Stimulated activated naive CD8-positive, alpha-beta T cell treated with anti-CD3 and anti-CD28 coated beads, Interleukin-15, Interleukin-2, amounts not matched to agents 100 ng/mL and 50 ng/mL, for 24 hours (primary cell): ENCODE measurements around the gene PXK.

ENCODE experiments used
- H3K27ac Mint-ChIP-seq: one replicate; pipeline ENCODE4 v1.8.0; 2021; ENCODE audit warnings: mild to moderate bottlenecking, mixed read lengths
- H3K27me3 Mint-ChIP-seq: one replicate; pipeline ENCODE4 v1.8.0; 2021; ENCODE audit warnings: mixed read lengths
- H3K36me3 Mint-ChIP-seq: one replicate; pipeline ENCODE4 v1.8.0; 2021; ENCODE audit warnings: low read depth, mixed read lengths
- H3K4me1 Mint-ChIP-seq: one replicate; pipeline ENCODE4 v1.8.0; 2021; ENCODE audit warnings: low read depth, mixed read lengths
- H3K4me3 Mint-ChIP-seq: one replicate; pipeline ENCODE4 v1.8.0; 2021; ENCODE audit warnings: mild to moderate bottlenecking, mixed read lengths
- H3K9me3 Mint-ChIP-seq: one replicate; pipeline ENCODE4 v1.8.0; 2021; ENCODE audit warnings: mixed read lengths

The PXK gene

DNA sequence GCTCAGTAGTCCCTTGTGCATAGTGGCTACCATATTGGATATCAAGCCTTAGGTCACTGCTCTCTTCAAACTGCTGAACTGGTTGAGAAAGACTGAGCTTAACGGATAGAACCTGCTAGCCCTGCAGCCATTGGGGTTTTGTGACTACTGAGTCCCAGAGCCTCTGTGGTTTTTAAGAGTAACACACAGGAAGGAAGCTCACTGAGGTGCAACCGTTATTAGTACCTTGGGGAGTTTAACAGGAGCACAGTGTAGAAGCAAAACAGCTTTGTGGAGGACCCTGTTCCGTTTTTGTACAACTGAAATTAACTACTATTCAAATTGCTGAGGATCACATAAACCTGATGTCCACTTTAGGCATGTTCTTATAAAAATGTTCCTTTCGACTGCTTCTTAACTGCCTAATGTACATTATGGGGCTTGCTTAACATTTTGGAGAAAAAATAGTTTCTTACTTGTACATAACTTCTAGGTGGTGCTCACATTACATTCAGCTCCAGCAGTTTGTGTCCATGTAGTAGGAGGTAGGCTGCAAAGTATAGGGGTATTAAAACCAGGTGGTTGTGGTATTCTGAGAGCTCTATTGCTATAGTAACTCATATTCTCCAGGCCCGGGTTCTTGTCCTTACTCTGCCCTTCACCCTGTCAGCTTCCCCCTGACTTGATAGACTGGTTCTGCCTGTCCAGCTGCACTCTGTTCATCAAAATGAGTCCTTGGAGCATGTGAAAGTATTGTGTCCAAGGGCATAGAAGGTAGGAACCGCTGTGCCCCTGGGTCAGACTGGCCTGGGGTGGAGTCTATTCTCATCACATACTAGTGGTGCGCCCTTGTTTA lies 17.3 kb downstream of the PXK start:
- H3K4me1 Mint-ChIP-seq = peaks cover 82% of the 10 kb centered on the region
- no peak overlapping the region for H3K4me3 Mint-ChIP-seq
- no peak overlapping the region for H3K27ac Mint-ChIP-seq

DNA sequence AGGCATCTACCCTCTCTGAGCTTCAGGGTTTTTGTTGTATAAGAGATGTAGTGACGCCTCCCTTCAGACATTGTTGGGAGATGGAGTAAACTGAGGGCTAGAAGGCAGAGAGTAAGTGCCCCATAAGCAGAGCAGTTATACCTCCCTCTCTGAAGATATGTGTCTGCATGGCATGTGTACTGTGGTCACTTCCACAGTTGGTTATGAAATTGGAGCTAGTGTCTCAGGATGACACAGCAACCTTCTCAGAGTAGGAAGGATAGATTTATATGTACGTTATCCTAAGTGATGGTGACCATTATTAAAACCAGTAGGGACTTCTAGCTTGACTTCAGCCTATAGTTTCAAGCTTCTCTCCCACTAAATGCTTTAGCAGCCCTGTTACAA lies 17.9 kb downstream of the PXK start:
- Mint-ChIP-seq H3K27ac (no peak overlapping the region), H3K4me1 (peaks cover 87% of the 10 kb centered on the region), H3K9me3 (no peaks in the 10 kb centered on the region), H3K27me3 (no peaks in the 10 kb centered on the region), H3K4me3 (no peak overlapping the region), H3K36me3 (peaks cover 33% of the 10 kb centered on the region)

More for the DNA sequence above, 17.3 kb downstream of the PXK start:
- Mint-ChIP-seq H3K36me3 (peaks cover 33% of the 10 kb centered on the region), H3K9me3 (no peaks in the 10 kb centered on the region), H3K27me3 (no peaks in the 10 kb centered on the region)

DNA sequence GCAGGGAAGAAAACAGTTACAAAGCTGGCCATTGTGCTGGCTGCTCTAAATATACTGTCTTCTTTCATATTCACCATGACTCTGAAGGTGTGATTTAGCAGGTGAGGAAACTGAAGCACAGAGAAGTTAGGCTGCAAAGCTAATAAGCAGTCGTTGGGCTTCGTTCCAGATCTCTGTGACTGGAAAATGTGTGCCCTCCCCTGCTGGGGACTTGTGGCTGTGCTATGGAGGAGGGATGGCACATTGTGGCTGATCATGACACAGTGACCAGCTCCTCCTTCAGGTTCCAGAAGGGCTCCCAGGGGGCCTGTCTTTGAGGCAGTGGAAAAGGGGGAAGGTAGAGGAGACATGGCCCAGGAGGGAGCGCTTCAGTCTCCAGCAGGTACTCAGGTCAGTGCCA lies 19.2 kb downstream of the PXK start:
- Mint-ChIP-seq H3K4me1 (peaks cover 91% of the 10 kb centered on the region), H3K4me3 (no peak overlapping the region), H3K9me3 (no peaks in the 10 kb centered on the region), H3K27me3 (no peaks in the 10 kb centered on the region), H3K36me3 (peaks cover 27% of the 10 kb centered on the region), H3K27ac (peak overlapping the region; percentile 24)

DNA sequence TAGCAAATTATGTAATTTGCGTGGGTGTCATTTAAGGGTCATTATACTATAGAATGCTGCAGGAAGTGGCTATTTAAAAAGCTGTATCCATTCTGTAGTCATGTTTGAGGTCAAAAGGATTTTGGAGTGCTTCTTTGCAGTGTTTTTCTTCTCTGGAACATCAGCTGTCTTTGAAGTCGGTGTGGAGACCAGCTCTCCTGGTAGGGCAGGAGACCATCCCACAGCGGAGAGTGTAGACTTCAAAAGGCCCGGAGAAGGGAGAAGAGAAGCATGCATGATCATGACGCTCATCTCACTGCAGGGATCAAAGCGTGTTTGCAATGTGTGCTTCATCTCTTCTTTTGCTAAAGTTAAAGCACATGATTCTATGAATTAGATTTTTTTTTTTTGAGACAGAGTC lies 19.9 kb downstream of the PXK start:
- Mint-ChIP-seq H3K4me3 (no peak overlapping the region), H3K4me1 (peaks cover 91% of the 10 kb centered on the region), H3K27me3 (no peaks in the 10 kb centered on the region), H3K27ac (no peak overlapping the region), H3K36me3 (peaks cover 23% of the 10 kb centered on the region), H3K9me3 (no peaks in the 10 kb centered on the region)

DNA sequence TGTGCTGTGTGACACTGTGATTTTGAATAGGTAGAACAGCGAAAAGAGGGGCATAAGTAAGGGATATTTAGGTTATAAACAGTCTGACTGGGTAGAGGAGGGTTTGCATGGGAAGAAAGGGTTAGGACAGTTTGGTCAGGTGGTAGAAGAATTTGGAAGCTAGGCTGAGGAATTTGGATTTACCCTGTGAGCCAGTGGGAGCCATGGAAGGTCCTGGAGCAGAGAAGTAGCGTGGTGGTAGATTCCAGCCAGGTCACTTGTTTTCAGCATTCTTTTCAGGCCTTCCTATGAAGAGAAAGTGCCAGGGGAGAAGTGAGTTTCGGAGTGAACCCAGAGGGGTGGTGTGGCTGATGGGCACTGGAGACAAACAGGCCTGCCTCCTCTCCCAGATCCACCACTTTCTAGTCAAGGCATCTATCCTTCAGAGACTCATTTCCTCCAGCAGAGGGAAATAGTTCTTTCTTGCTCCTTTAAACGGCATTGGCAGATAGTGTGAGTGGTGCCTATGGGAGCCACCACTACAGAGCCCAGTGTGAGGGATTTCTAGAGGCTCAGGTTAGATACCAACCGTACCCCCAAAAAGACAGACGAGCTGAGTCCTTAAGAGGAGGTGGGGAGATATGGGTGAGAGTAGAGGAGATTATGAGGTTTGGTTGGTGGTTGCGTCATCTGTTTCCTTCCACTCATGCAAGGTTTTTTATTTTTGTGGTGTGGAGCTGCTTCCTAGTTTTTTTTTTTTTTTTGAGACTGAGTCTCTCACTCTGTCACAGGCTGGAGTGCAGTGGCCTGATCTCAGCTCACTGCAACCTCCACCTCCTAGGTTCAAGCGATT lies 21.2 kb downstream of the PXK start:
- peak overlapping the region; percentile 54 for H3K4me3 Mint-ChIP-seq
- H3K36me3 Mint-ChIP-seq = peaks cover 14% of the 10 kb centered on the region
- peaks cover 92% of the 10 kb centered on the region for H3K4me1 Mint-ChIP-seq
- H3K9me3 Mint-ChIP-seq = no peaks in the 10 kb centered on the region
- H3K27ac Mint-ChIP-seq = peak overlapping the region; percentile 90
- H3K27me3 Mint-ChIP-seq = no peaks in the 10 kb centered on the region

DNA sequence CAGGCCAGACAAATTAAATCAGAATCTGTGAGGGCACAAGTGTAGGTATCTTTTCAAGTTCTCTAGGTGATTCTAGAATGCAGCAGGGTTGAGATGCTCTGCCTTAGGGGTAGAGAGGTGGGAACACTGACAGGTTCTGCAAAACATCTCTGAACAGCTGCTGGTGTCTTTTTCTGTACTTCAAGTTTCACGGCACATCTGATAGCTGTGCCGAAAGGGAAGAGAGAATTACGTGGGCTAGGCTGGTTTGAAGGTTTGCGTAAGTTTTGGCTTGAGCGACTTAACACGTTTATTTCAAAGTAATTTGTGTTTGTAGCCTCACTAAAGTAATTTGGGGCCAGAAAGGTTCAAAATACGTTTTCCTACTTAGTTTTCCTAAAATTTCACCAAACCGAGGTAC lies 22.5 kb downstream of the PXK start:
- Mint-ChIP-seq H3K4me1 (peaks cover 80% of the 10 kb centered on the region), H3K27ac (peak overlapping the region; percentile 90), H3K9me3 (no peaks in the 10 kb centered on the region), H3K4me3 (peak overlapping the region; percentile 20), H3K36me3 (peaks cover 10% of the 10 kb centered on the region), H3K27me3 (no peaks in the 10 kb centered on the region)

GRCh38 chr3:58356054-58356453 lies 23.4 kb downstream of the PXK start:
- H3K9me3 Mint-ChIP-seq = no peaks in the 10 kb centered on the region
- peak overlapping the region; percentile 40 for H3K27ac Mint-ChIP-seq
- H3K27me3 Mint-ChIP-seq = no peaks in the 10 kb centered on the region

GRCh38 chr3:58357402-58357801 lies 24.7 kb downstream of the PXK start:
- Mint-ChIP-seq H3K36me3 (peaks cover 6% of the 10 kb centered on the region), H3K4me1 (peaks cover 64% of the 10 kb centered on the region), H3K4me3 (no peak overlapping the region), H3K27ac (peak overlapping the region; percentile 92), H3K9me3 (no peaks in the 10 kb centered on the region), H3K27me3 (no peaks in the 10 kb centered on the region)

More at GRCh38 chr3:58356054-58356453, 23.4 kb downstream of the PXK start:
- H3K36me3 Mint-ChIP-seq = peaks cover 10% of the 10 kb centered on the region
- H3K4me1 Mint-ChIP-seq = peaks cover 72% of the 10 kb centered on the region
- no peak overlapping the region for H3K4me3 Mint-ChIP-seq

DNA sequence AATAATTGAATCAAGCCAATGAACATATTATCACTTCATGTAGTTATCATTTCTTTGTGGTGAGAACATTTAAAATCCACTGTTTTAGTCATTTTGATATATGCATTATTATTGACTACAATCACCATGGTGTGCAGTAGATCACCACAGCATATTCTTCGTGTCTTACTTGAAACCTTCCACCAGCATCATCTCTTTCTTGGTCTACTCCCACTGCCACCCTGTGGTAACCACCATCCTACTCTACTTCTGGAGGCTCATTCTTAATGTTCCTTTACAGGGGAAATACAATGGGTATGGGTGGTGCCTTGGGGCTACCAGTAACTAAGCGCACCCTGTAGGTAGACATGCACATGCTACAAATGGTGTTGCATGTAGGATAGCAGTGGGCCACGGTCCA lies 25.4 kb downstream of the PXK start:
- H3K9me3 Mint-ChIP-seq = no peaks in the 10 kb centered on the region
- H3K36me3 Mint-ChIP-seq = peaks cover 3% of the 10 kb centered on the region
- no peak overlapping the region for H3K4me3 Mint-ChIP-seq
- peak overlapping the region; percentile 92 for H3K27ac Mint-ChIP-seq
- no peaks in the 10 kb centered on the region for H3K27me3 Mint-ChIP-seq
- peaks cover 60% of the 10 kb centered on the region for H3K4me1 Mint-ChIP-seq

- Mint-ChIP-seq H3K27ac (peak overlapping the region; percentile 92), H3K27me3 (no peaks in the 10 kb centered on the region), H3K4me3 (no peak overlapping the region), H3K36me3 (peaks cover 4% of the 10 kb centered on the region), H3K4me1 (peaks cover 60% of the 10 kb centered on the region), H3K9me3 (no peaks in the 10 kb centered on the region)
These were observed 26.1 kb downstream of the PXK start for GRCh38 chr3:58358808-58359207.

- no peak overlapping the region for H3K4me3 Mint-ChIP-seq
- H3K36me3 Mint-ChIP-seq = peaks cover 4% of the 10 kb centered on the region
- H3K27ac Mint-ChIP-seq = no peak overlapping the region
- peaks cover 60% of the 10 kb centered on the region for H3K4me1 Mint-ChIP-seq
- no peaks in the 10 kb centered on the region for H3K27me3 Mint-ChIP-seq
- H3K9me3 Mint-ChIP-seq = no peaks in the 10 kb centered on the region
These were observed 26.9 kb downstream of the PXK start for GRCh38 chr3:58359621-58360020.

- Mint-ChIP-seq H3K9me3 (no peaks in the 10 kb centered on the region), H3K4me1 (peaks cover 60% of the 10 kb centered on the region), H3K27ac (no peak overlapping the region), H3K27me3 (no peaks in the 10 kb centered on the region), H3K36me3 (peaks cover 14% of the 10 kb centered on the region), H3K4me3 (no peak overlapping the region)
These were observed 29.2 kb downstream of the PXK start for GRCh38 chr3:58361866-58362265.

DNA sequence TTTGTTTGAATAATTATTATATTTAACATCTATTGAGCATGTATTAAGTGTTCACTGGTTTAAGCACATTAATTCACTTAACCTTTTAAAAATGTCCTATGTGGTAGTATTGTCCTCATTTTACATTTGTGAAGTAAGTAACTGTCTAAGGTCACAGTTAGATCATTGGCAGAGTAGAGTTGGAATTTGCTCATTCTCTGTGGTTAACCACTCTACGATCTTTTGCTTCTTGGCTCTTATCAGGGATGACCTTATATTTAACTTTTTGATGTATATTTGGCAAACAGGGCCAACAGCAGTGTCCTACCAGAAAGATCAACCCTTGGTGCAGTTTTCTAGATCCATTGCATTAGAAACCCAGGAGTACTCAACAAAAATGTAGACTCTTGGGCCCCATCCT lies 34.0 kb downstream of the PXK start:
- Mint-ChIP-seq H3K27me3 (no peaks in the 10 kb centered on the region), H3K4me1 (peaks cover 43% of the 10 kb centered on the region), H3K4me3 (no peak overlapping the region), H3K27ac (peak overlapping the region; percentile 53), H3K9me3 (no peaks in the 10 kb centered on the region), H3K36me3 (peaks cover 25% of the 10 kb centered on the region)

DNA sequence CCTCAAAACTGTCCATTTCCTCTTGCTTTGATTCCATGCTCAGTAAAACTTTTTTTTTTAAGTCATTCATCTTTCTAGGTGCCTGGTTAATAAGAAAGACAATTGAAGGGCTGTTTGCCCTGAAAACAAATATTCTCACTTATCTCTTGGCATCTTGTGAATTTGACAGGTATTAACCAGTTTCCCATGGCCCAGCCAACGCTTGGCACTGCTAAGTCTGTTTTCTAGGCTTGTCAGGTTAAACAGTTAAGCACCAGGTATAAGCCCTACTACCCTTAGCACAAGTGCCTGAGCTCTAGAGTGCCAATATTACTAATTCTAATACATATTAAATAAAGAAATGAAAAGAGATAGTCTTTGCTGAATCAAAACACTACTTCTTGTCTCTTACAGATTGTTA lies 36.3 kb downstream of the PXK start:
- Mint-ChIP-seq H3K27ac (no peak overlapping the region), H3K4me3 (no peak overlapping the region), H3K27me3 (no peaks in the 10 kb centered on the region), H3K4me1 (peaks cover 33% of the 10 kb centered on the region), H3K9me3 (no peaks in the 10 kb centered on the region), H3K36me3 (peaks cover 29% of the 10 kb centered on the region)

- Mint-ChIP-seq H3K27ac (no peak overlapping the region), H3K9me3 (no peaks in the 10 kb centered on the region), H3K36me3 (peaks cover 29% of the 10 kb centered on the region), H3K4me3 (no peak overlapping the region), H3K27me3 (no peaks in the 10 kb centered on the region), H3K4me1 (peaks cover 31% of the 10 kb centered on the region)
These were observed 37.2 kb downstream of the PXK start for GRCh38 chr3:58369876-58370275.
